Measurements from ENCODE around the gene RNF175. TPM values are rescaled to one million over a fixed set of nuclear protein-coding genes. Genes with fewer than 3 reads are reported as not detected.

Gene RNF175
- total RNA-seq, 2 donors from 2014 or later = not detected

DNA sequence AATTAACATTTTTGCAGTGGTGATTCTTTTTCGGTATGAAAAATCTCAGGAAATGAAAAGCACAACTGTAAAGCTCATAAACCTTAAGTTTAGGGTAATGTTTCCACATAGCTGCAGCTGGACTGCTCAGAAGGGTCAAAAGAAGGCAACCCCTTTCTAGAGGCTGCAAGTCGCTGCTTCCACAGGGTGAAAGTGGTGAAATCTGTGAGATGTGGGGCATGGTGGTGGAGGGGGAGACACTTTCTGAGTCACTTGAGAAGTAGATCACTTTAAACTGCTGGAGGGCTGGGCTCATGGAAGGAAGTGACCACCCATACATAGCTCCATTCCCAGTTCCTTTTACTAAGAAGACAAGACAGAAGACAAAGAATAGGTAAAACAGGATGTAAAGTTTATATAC, 20.4 kb upstream of the RNF175 start:
- Mint-ChIP-seq H3K9me3 (no peaks in the 10 kb centered on the region), H3K27ac (no peak overlapping the region), H3K27me3 (peaks cover 39 to 76% of the 10 kb centered on the region in 2 donors), H3K4me1 (ENCODE audit: low read depth in 2 of 2) (no peaks in the 10 kb centered on the region), H3K4me3 (no peak overlapping the region), H3K36me3 (no peaks in the 10 kb centered on the region)
- DNase-seq (ENCODE audit: low spot score) = no peak
- no peak for ATAC-seq

DNA sequence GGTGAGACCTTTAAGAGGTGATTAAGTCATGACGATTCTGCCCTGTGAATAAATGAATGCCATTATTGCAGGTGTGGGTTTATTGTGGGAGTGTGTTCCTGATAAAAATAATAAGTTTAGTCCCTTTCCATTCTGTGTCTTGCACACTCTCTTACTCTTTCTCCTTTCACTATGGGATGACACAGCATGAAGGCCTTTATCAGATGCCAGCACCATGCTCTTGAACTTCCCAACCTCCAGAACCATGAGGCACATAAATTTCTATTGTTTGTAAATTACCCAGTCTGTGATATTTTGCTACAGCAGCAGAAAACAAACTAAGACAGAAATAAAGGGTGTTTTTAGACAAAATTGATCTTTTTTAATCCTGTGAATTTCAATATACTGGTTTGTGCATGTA, 18.6 kb upstream of the RNF175 start:
- Mint-ChIP-seq H3K9me3 (no peaks in the 10 kb centered on the region), H3K27ac (no peak overlapping the region), H3K27me3 (peaks cover 36 to 76% of the 10 kb centered on the region in 2 donors), H3K4me3 (no peak overlapping the region), H3K4me1 (ENCODE audit: low read depth in 2 of 2) (no peaks in the 10 kb centered on the region), H3K36me3 (no peaks in the 10 kb centered on the region)
- DNase-seq (ENCODE audit: low spot score) = no peak
- ATAC-seq = no peak

DNA sequence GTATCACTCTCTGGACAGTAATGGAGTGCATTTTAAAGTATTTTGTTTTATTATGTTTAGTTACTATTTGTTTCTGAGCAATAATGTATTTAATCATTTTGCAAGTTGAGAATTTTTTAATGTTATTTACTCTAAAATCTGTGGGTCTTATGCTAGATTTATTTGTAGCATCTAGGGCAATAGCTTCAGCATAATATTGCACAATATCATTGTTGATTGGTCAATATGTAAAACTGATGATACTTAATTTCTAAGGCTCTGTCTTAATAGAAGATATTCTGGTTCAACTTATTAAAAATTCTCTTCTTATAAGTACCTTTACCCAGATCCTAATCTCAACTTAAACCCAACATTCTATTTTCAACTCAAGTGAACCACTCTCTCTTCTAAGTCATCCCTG, 17.6 kb upstream of the RNF175 start:
- Mint-ChIP-seq H3K9me3 (no peaks in the 10 kb centered on the region), H3K4me3 (no peak overlapping the region), H3K27ac (no peak overlapping the region), H3K27me3 (peaks cover 37 to 76% of the 10 kb centered on the region in 2 donors), H3K36me3 (no peaks in the 10 kb centered on the region), H3K4me1 (ENCODE audit: low read depth in 2 of 2) (no peaks in the 10 kb centered on the region)
- DNase-seq (ENCODE audit: low spot score) (no peak), ATAC-seq (no peak)

DNA sequence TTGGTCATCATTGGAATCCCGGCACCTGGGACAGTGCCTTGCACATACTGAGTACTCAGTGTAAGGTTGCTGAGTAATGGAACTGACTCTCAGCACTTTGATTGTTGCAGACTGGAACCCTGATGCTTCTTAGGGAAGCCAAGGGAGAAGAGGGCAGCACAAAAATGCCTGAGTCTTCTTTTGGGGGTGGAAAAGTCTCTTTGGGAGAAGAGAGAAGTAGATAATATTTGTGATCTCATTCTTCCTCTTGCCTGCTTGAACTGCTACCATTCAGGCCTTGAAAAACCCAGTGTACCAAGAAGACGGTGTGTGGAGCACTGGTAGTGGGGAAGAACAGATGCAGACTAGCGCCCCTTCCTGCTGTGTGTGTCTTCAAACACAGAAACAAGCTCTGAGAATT, 16.8 kb upstream of the RNF175 start:
- ATAC-seq = no peak
- no peak overlapping the region for H3K4me3 Mint-ChIP-seq
- peaks cover 33 to 75% of the 10 kb centered on the region in 2 donors for H3K27me3 Mint-ChIP-seq
- H3K27ac Mint-ChIP-seq = no peak overlapping the region
- H3K36me3 Mint-ChIP-seq = no peaks in the 10 kb centered on the region
- H3K4me1 Mint-ChIP-seq (ENCODE audit: low read depth in 2 of 2) = no peaks in the 10 kb centered on the region
- no peak for DNase-seq (ENCODE audit: low spot score)
- no peaks in the 10 kb centered on the region for H3K9me3 Mint-ChIP-seq

DNA sequence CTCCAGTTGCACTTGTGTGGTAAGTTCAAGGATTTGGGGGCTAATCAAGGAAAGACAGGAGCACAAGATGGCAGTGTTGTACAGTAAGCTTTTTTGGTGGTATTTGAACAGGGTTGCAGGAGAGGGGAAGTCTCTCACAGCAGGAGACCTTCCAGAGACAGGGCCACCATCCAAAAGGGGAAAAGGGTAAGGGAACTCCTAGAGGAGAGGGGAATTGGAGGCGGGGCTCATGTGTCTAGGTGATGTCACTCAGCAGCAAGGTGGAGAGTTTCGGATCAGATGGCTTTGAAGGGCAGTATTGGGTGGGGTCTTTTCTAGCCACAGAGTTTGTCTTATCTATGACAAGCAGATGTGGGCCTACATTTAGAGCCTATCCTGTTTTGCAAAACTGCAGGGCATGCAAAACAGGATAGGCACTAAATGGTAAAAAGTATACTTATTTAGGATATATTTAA, 13.4 kb upstream of the RNF175 start:
- Mint-ChIP-seq H3K27ac (no peak overlapping the region), H3K4me3 (no peak overlapping the region), H3K36me3 (no peaks in the 10 kb centered on the region), H3K9me3 (no peaks in the 10 kb centered on the region), H3K4me1 (ENCODE audit: low read depth in 2 of 2) (no peaks in the 10 kb centered on the region), H3K27me3 (peaks cover 38 to 65% of the 10 kb centered on the region in 2 donors)
- no peak for ATAC-seq
- no peak for DNase-seq (ENCODE audit: low spot score)

DNA sequence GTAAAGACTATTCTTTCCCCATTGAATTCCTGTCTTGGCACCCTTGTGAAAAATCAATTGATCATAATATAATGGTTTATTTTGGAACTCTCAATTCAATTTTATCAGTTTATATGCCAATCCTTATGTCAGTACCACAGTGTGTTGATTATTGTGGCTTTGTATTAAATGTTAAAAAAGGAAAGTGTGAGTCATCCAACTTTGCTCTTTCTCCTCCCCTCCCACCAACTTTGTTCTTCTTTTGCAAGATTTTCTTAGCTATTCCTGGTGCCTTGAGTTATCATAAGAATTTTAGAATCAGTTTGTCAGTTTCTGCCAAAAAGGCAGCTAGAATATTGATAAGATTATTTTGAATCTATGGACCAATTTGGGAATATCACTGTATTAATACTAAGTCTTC, 11.2 kb upstream of the RNF175 start:
- Mint-ChIP-seq H3K27me3 (peaks cover 28 to 45% of the 10 kb centered on the region in 2 donors), H3K4me3 (no peak overlapping the region), H3K36me3 (no peaks in the 10 kb centered on the region), H3K9me3 (no peaks in the 10 kb centered on the region), H3K27ac (no peak overlapping the region), H3K4me1 (ENCODE audit: low read depth in 2 of 2) (no peaks in the 10 kb centered on the region)
- ATAC-seq (no peak), DNase-seq (ENCODE audit: low spot score) (no peak)

DNA sequence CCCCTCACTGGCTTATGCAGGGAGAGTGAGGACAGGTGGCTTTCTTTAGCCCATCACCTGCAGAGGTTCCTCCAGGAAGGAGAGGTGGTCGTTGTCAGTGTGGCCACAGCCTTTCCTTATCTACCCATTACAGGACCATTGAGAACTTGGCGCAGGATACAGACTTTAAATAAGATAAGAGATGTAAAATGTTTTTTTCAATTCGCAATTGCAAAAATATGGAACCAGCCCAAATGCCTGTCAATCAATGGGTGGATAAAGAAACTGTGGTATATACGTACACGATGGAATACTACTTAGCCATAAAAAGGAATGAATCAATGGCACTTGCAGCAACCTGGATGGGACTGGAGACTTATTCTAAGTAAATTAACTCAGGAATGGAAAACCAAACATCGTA, 6.9 kb upstream of the RNF175 start:
- no peak for DNase-seq (ENCODE audit: low spot score)
- peaks cover 25 to 30% of the 10 kb centered on the region in 2 donors for H3K27me3 Mint-ChIP-seq
- H3K36me3 Mint-ChIP-seq = no peaks in the 10 kb centered on the region
- H3K4me3 Mint-ChIP-seq = no peak overlapping the region
- no peak for ATAC-seq
- H3K4me1 Mint-ChIP-seq (ENCODE audit: low read depth in 2 of 2) = no peaks in the 10 kb centered on the region
- no peak overlapping the region for H3K27ac Mint-ChIP-seq
- H3K9me3 Mint-ChIP-seq = no peaks in the 10 kb centered on the region

DNA sequence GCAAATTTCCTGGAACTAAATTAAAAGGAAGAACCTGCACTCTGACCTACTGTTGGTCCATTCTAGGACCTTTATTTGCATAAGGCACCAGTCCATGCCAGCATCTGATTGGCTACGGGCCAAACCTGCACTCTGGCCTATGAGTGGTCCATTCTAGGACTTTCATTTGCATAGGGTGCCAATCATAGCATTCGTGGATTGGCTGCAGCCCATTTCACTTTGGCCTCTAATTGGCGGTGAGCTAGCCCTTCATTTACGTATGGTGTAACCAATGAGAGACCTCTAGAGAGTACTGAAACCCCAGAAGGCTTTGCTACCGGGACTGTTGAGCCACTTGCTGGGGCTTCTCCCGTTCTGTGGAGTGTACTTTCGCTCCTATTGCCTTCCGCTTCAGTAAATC, 6.1 kb upstream of the RNF175 start:
- Mint-ChIP-seq H3K27ac (no peak overlapping the region), H3K4me3 (no peak overlapping the region), H3K27me3 (peaks cover 27 to 31% of the 10 kb centered on the region in 2 donors), H3K9me3 (no peaks in the 10 kb centered on the region), H3K36me3 (no peaks in the 10 kb centered on the region), H3K4me1 (ENCODE audit: low read depth in 2 of 2) (no peaks in the 10 kb centered on the region)
- ATAC-seq = no peak
- DNase-seq (ENCODE audit: low spot score) = no peak

DNA sequence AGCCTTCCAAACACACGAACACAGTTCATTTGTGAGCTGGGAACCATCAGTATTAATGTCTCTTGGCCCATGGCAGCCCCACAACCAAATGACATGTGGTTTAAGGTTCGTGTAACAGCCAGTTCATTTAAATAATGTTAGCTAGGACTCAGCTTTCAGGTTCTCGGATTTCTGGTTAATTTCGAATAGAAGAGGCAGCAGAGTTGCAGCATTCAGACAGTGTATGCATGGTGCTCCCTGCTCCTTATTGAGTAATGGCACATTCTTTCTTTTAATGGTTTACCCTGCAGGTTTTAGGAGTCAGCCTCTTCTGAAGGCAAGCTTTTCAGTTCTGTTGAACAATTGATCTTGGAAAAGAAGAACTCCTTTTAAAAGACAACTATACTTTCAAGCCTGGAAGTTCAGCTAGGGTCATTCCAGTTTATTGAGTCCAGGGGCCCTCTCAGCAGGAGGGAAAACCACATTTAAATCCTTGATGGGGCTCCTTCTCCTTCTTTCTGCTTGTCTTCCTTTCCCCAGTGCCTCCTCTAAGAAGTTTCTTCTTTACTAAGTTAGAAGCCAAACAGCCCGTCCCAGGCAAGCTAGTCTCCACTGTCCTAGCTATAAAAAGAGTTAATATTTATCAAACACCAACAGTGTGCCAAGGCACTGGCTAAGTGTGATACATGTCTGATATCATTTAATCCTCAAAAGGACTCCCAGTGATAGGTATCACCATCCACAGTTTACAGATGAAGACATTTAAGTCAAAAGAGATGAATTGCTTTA, 5.0 kb upstream of the RNF175 start:
- H3K27me3 Mint-ChIP-seq = peaks cover 24 to 28% of the 10 kb centered on the region in 2 donors
- no peak overlapping the region for H3K4me3 Mint-ChIP-seq
- H3K27ac Mint-ChIP-seq = no peak overlapping the region
- H3K36me3 Mint-ChIP-seq = no peaks in the 10 kb centered on the region
- H3K4me1 Mint-ChIP-seq (ENCODE audit: low read depth in 2 of 2) = no peaks in the 10 kb centered on the region
- no peaks in the 10 kb centered on the region for H3K9me3 Mint-ChIP-seq
- DNase-seq (ENCODE audit: low spot score) (no peak), ATAC-seq (no peak)

DNA sequence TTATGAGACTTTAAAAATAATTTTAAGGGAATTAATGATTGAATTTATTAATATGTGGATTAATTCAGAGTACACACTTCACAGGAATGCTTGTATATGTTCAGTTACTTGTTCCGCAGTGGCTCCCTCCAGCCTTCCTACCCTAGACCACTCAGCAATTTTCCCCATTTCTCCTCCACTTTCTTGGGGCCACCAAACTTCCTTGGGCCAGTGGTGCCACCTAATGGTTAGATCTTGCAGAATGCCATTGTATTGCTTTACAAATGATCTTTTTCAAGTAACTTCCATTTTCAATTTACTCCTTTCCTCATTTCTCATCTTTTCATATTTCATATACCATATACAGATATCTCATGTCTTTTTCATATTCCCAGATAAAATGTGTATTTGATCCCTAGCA, 3.6 kb upstream of the RNF175 start:
- ATAC-seq = no peak
- H3K27me3 Mint-ChIP-seq = peaks cover 28 to 36% of the 10 kb centered on the region in 2 donors

DNA sequence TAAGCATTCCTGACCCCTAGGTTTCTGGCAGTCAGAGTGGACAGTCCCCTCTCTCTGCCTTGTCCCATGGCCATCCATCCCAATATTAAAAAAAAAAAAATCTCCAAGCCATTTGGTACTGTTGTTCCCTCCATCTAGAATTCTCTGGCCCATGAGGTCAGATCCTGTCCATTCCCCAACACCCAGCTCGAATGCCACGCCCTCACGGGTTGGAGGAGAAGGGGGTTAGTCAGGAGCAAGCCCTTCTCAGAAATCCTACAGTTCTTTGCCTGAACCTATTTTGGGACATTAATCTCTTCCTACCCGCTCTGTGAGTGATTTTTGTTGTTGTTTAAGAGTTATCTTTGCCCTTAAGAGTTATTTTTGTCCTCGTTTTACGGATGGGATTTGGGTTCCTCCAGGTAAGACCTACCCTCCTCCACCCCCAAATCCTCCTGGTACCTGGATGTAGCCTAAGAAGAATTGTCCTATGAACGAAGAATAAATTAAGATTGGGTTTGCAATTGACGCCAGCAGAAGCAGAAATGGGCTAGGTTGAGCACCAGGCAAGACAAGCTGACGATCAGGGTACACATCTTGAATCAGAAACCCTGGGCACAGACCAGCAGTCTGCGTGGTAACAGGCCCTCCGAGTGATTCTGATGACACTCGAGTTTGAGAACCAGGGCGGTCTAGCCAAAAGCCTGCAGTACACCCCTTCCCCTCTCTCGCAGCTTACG, 977 bp downstream of the RNF175 start:
- Mint-ChIP-seq H3K27me3 (peaks cover 41 to 69% of the 10 kb centered on the region in 2 donors), H3K4me1 (ENCODE audit: low read depth in 2 of 2) (no peaks in the 10 kb centered on the region), H3K27ac (no peak overlapping the region)

More for the DNA sequence above, 3.6 kb upstream of the RNF175 start:
- DNase-seq (ENCODE audit: low spot score) = no peak
- Mint-ChIP-seq H3K4me1 (ENCODE audit: low read depth in 2 of 2) (no peaks in the 10 kb centered on the region), H3K4me3 (no peak overlapping the region), H3K27ac (no peak overlapping the region), H3K36me3 (no peaks in the 10 kb centered on the region), H3K9me3 (no peaks in the 10 kb centered on the region)

DNA sequence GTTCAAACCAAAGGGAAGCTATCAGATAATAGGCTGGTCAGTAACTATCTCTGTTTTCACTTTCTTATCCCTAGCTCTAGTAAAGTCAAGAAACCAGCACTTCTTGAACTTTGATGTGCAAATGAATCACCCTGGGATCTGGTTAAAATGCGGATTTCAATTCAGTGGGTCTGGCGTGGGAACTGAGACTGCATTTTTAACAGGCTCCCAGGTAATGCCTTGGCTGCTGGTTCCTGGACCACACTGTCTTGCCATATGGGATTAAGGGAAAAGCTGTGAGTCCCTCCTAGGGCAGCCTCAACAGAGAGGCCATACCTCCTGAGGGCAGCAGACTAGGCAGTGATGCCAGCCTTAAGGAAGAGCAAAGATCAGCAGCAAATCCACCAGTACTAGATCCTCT, 1.7 kb downstream of the RNF175 start:
- no peak overlapping the region for H3K4me3 Mint-ChIP-seq
- peaks cover 39 to 63% of the 10 kb centered on the region in 2 donors for H3K27me3 Mint-ChIP-seq
- ATAC-seq = no peak
- H3K4me1 Mint-ChIP-seq (ENCODE audit: low read depth in 2 of 2) = no peaks in the 10 kb centered on the region
- no peak for DNase-seq (ENCODE audit: low spot score)
- H3K36me3 Mint-ChIP-seq = no peaks in the 10 kb centered on the region
- no peaks in the 10 kb centered on the region for H3K9me3 Mint-ChIP-seq
- no peak overlapping the region for H3K27ac Mint-ChIP-seq

More for the DNA sequence above, 977 bp downstream of the RNF175 start:
- no peaks in the 10 kb centered on the region for H3K36me3 Mint-ChIP-seq
- ATAC-seq (no peak), DNase-seq (ENCODE audit: low spot score) (no peak)
- H3K9me3 Mint-ChIP-seq = no peaks in the 10 kb centered on the region
- H3K4me3 Mint-ChIP-seq = no peak overlapping the region

DNA sequence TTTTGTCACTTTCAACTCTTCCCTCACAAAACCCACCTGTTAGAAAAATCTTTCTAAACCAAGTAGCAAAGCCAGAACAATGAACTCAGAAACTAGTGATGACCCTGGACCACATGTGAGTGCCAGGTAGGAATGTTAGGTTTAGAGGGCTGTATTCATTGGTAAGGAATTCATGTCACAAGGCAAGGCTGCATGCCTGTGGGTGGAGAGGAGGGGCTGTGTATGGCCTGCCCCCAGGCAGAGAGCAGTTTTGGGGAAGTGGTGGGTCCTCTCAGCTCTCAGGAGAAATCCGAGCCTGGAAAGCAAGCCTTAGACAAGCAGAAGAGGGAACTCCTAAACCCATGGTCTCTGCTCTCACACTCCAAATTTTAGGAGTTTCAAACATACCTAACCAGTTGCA, 2.4 kb downstream of the RNF175 start:
- H3K36me3 Mint-ChIP-seq = no peaks in the 10 kb centered on the region
- no peaks in the 10 kb centered on the region for H3K9me3 Mint-ChIP-seq
- H3K4me1 Mint-ChIP-seq (ENCODE audit: low read depth in 2 of 2) = no peaks in the 10 kb centered on the region
- DNase-seq (ENCODE audit: low spot score) (no peak), ATAC-seq (no peak)
- H3K27ac Mint-ChIP-seq = no peak overlapping the region
- no peak overlapping the region for H3K4me3 Mint-ChIP-seq
- peaks cover 38 to 56% of the 10 kb centered on the region in 2 donors for H3K27me3 Mint-ChIP-seq

DNA sequence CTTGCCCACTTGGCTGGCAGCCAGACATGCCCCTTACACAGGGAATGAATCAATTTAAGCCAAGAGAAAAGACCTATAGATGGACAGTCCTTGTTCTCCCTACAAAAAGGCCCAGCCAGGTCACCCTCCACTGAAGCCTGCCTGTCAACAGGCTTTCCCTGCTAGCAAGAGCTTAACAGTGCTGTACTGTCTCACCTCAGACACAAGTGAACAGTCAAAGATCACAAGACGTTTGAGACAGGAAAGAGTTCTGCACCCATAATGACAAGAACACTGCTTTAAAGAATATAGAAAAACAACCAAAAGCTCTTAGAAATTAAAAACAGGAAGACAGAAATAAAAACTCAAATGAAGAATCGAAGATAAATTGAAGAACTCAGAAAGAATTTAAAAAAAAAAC, 4.6 kb downstream of the RNF175 start:
- H3K36me3 Mint-ChIP-seq = no peaks in the 10 kb centered on the region
- H3K27ac Mint-ChIP-seq = no peak overlapping the region
- H3K4me1 Mint-ChIP-seq (ENCODE audit: low read depth in 2 of 2) = no peaks in the 10 kb centered on the region
- H3K4me3 Mint-ChIP-seq = no peak overlapping the region
- peaks cover 31 to 45% of the 10 kb centered on the region in 2 donors for H3K27me3 Mint-ChIP-seq
- DNase-seq (ENCODE audit: low spot score) (no peak), ATAC-seq (no peak)
- no peaks in the 10 kb centered on the region for H3K9me3 Mint-ChIP-seq

Data from natural killer cell treated with Interleukin-12 subunit alpha and Interleukin-12 subunit beta and Interleukin-15 and Interleukin-18, amount 100 ng/mL, for 72 hours (primary cell).